CD4-positive, CD25-positive, alpha-beta regulatory T cell (primary cell): Measurements from ENCODE around the gene BACE2. TPM values are rescaled to one million over a fixed set of nuclear protein-coding genes. Genes with fewer than 3 reads are reported as not detected.

Experiments used
- ATAC-seq, 2 donors: fragments of 150-1000 bp; cut with Tn5 transposase; one replicate each; pipeline ENCODE4 v1.10.0; 2021; ENCODE audit warnings: low read depth in 2 of 2, moderate number of reproducible peaks in 2 of 2, moderate library complexity in 1 of 2
- DNase-seq, 3 donors: peaks; one replicate each; pipeline versions ENCODE4 v3.0.0 to v3.0.0-alpha.2; 2012 to 2022; ENCODE audit warnings: mixed read lengths in 1 of 3
- H3K27ac ChIP-seq: one replicate; pipeline ENCODE4 v1.7.0; 2013; ENCODE audit warnings: mild to moderate bottlenecking, low read length; ENCODE audit not compliant: insufficient read depth, poor library complexity, severe bottlenecking
- H3K27me3 ChIP-seq: one replicate; pipeline ENCODE4 v1.7.0; 2013; ENCODE audit warnings: low read length; ENCODE audit not compliant: control insufficient read depth, insufficient read depth
- H3K36me3 ChIP-seq: one replicate; pipeline ENCODE4 v1.7.0; 2013; ENCODE audit warnings: mild to moderate bottlenecking, low read length, moderate library complexity; ENCODE audit not compliant: control insufficient read depth, insufficient read depth
- H3K4me1 ChIP-seq: 2 replicates; pipeline ENCODE4 v1.7.0; 2013; ENCODE audit warnings: mild to moderate bottlenecking, low read length; ENCODE audit not compliant: insufficient read depth, control insufficient read depth, poor library complexity, severe bottlenecking
- H3K4me3 ChIP-seq: one replicate; pipeline ENCODE4 v1.7.0; 2013; ENCODE audit warnings: low read depth, mild to moderate bottlenecking, low read length, moderate library complexity
- H3K9me3 ChIP-seq, 2 experiments: 1 replicate in 1 of 2; 2 replicates in 1 of 2; pipeline ENCODE4 v1.7.0; 2013; ENCODE audit warnings: low read length in 2 of 2, mild to moderate bottlenecking in 1 of 2, moderate library complexity in 1 of 2; ENCODE audit not compliant: control insufficient read depth in 2 of 2
- H3K27ac Mint-ChIP-seq, 3 donors: one replicate each; pipeline ENCODE4 v1.8.0; 2020 to 2022; ENCODE audit warnings: mild to moderate bottlenecking in 3 of 3, mixed read lengths in 3 of 3, moderate library complexity in 2 of 3
- H3K27me3 Mint-ChIP-seq: one replicate; pipeline ENCODE4 v1.8.0; 2022; ENCODE audit warnings: mild to moderate bottlenecking, mixed read lengths
- H3K36me3 Mint-ChIP-seq: one replicate; pipeline ENCODE4 v1.8.0; 2020; ENCODE audit warnings: mixed read lengths
- H3K4me1 Mint-ChIP-seq, 4 donors: one replicate each; pipeline ENCODE4 v1.8.0; 2020 to 2022; ENCODE audit warnings: mixed read lengths in 4 of 4, mild to moderate bottlenecking in 1 of 4
- H3K4me3 Mint-ChIP-seq, 4 donors: one replicate each; pipeline ENCODE4 v1.8.0; 2020 to 2022; ENCODE audit warnings: mild to moderate bottlenecking in 4 of 4, mixed read lengths in 4 of 4, moderate library complexity in 3 of 4
- H3K9me3 Mint-ChIP-seq, 7 donors: one replicate each; pipeline ENCODE4 v1.8.0; 2020 to 2022; ENCODE audit warnings: mixed read lengths in 7 of 7, mild to moderate bottlenecking in 3 of 7, moderate library complexity in 2 of 7
- polyA plus RNA-seq, 4 donors: library from polyadenylated mRNA; unstranded; fragments of 300-500 nt; fragmentation: Illumina TruSeq; gene quantifications; one replicate each; pipeline ENCODE4 v1.2.3, GENCODE V29; 2021
- total RNA-seq: library from RNA; stranded (reverse); gene quantifications from one replicate; pipeline ENCODE4 v1.2.3, GENCODE V29; 2022

BACE2 gene
- total and polyA plus RNA-seq, 5 donors from 2014 or later = 0.70 to 2.5 (median 1.1) TPM

- Histone ChIP-seq H3K4me3 (no peak overlapping the region), H3K27me3 (no peaks in the 10 kb centered on the region), H3K9me3 (no peaks in the 10 kb centered on the region), H3K36me3 (no peaks in the 10 kb centered on the region), H3K4me1 (no peaks in the 10 kb centered on the region), H3K27ac (no peak overlapping the region)
- Mint-ChIP-seq H3K36me3 (no peaks in the 10 kb centered on the region), H3K4me3 (no peak overlapping the region), H3K9me3 (peaks cover 0 to 3% (median 0%) of the 10 kb centered on the region in 7 donors), H3K27ac (no peak overlapping the region), H3K4me1 (no peaks in the 10 kb centered on the region), H3K27me3 (no peaks in the 10 kb centered on the region)
- no peak for DNase-seq
- ATAC-seq = no peak
These were observed 51.7 kb downstream of the BACE2 start for GRCh38 chr21:41219498-41220207.

- Histone ChIP-seq H3K27ac (no peak overlapping the region), H3K36me3 (no peaks in the 10 kb centered on the region), H3K4me1 (no peaks in the 10 kb centered on the region), H3K27me3 (no peaks in the 10 kb centered on the region), H3K9me3 (no peaks in the 10 kb centered on the region), H3K4me3 (no peak overlapping the region)
- Mint-ChIP-seq H3K27me3 (no peaks in the 10 kb centered on the region), H3K36me3 (no peaks in the 10 kb centered on the region), H3K27ac (no peak overlapping the region), H3K4me1 (no peaks in the 10 kb centered on the region), H3K4me3 (no peak overlapping the region), H3K9me3 (peaks cover 0 to 3% (median 0%) of the 10 kb centered on the region in 7 donors)
- ATAC-seq (no peak), DNase-seq (no peak)
These were observed 52.3 kb downstream of the BACE2 start for GRCh38 chr21:41220208-41220733.

GRCh38 chr21:41222247-41223068, 54.5 kb downstream of the BACE2 start:
- H3K4me1 ChIP-seq = no peaks in the 10 kb centered on the region
- H3K36me3 ChIP-seq = no peaks in the 10 kb centered on the region
- no peak for ATAC-seq
- no peaks in the 10 kb centered on the region for H3K9me3 ChIP-seq
- Mint-ChIP-seq H3K27ac (no peak overlapping the region), H3K27me3 (no peaks in the 10 kb centered on the region), H3K36me3 (no peaks in the 10 kb centered on the region), H3K4me1 (no peaks in the 10 kb centered on the region), H3K4me3 (no peak overlapping the region), H3K9me3 (peaks cover 0 to 5% (median 0%) of the 10 kb centered on the region in 7 donors)
- H3K27ac ChIP-seq = no peak overlapping the region
- H3K27me3 ChIP-seq = no peaks in the 10 kb centered on the region
- no peak overlapping the region for H3K4me3 ChIP-seq
- no peak for DNase-seq

GRCh38 chr21:41226853-41227252, 58.9 kb downstream of the BACE2 start:
- H3K4me3 ChIP-seq = no peak overlapping the region
- Mint-ChIP-seq H3K27me3 (no peaks in the 10 kb centered on the region), H3K36me3 (no peaks in the 10 kb centered on the region), H3K4me3 (no peak overlapping the region), H3K9me3 (peaks cover 0 to 5% (median 0%) of the 10 kb centered on the region in 7 donors), H3K27ac (no peak overlapping the region), H3K4me1 (no peaks in the 10 kb centered on the region)
- ATAC-seq = no peak
- H3K9me3 ChIP-seq = no peaks in the 10 kb centered on the region
- H3K4me1 ChIP-seq = no peaks in the 10 kb centered on the region
- no peak for DNase-seq
- no peaks in the 10 kb centered on the region for H3K36me3 ChIP-seq
- H3K27ac ChIP-seq = no peak overlapping the region
- no peaks in the 10 kb centered on the region for H3K27me3 ChIP-seq

- no peaks in the 10 kb centered on the region for H3K9me3 ChIP-seq
- no peaks in the 10 kb centered on the region for H3K36me3 ChIP-seq
- Mint-ChIP-seq H3K9me3 (peaks cover 0 to 3% (median 0%) of the 10 kb centered on the region in 7 donors), H3K27ac (no peak overlapping the region), H3K27me3 (no peaks in the 10 kb centered on the region), H3K4me3 (no peak overlapping the region), H3K36me3 (no peaks in the 10 kb centered on the region), H3K4me1 (no peaks in the 10 kb centered on the region)
- H3K4me3 ChIP-seq = no peak overlapping the region
- no peak for DNase-seq
- no peak overlapping the region for H3K27ac ChIP-seq
- ATAC-seq = no peak
- no peaks in the 10 kb centered on the region for H3K27me3 ChIP-seq
- no peaks in the 10 kb centered on the region for H3K4me1 ChIP-seq
These were observed 59.5 kb downstream of the BACE2 start for GRCh38 chr21:41227357-41228005.

GRCh38 chr21:41228006-41228370, 60.0 kb downstream of the BACE2 start:
- Histone ChIP-seq H3K4me1 (no peaks in the 10 kb centered on the region), H3K4me3 (no peak overlapping the region)
- H3K27ac Mint-ChIP-seq = no peak overlapping the region

GRCh38 chr21:41228492-41228891, 60.5 kb downstream of the BACE2 start:
- Mint-ChIP-seq H3K27me3 (no peaks in the 10 kb centered on the region), H3K4me3 (no peak overlapping the region), H3K4me1 (no peaks in the 10 kb centered on the region), H3K36me3 (no peaks in the 10 kb centered on the region), H3K27ac (no peak overlapping the region), H3K9me3 (peaks cover 0 to 2% (median 0%) of the 10 kb centered on the region in 7 donors)
- no peaks in the 10 kb centered on the region for H3K27me3 ChIP-seq
- DNase-seq = no peak
- H3K4me1 ChIP-seq = no peaks in the 10 kb centered on the region
- no peaks in the 10 kb centered on the region for H3K36me3 ChIP-seq
- H3K27ac ChIP-seq = no peak overlapping the region
- no peak overlapping the region for H3K4me3 ChIP-seq
- ATAC-seq = no peak
- H3K9me3 ChIP-seq = no peaks in the 10 kb centered on the region

More at GRCh38 chr21:41228006-41228370, 60.0 kb downstream of the BACE2 start:
- H3K36me3 ChIP-seq = no peaks in the 10 kb centered on the region
- H3K36me3 Mint-ChIP-seq = no peaks in the 10 kb centered on the region
- H3K27ac ChIP-seq = no peak overlapping the region
- no peaks in the 10 kb centered on the region for H3K9me3 ChIP-seq
- no peaks in the 10 kb centered on the region for H3K4me1 Mint-ChIP-seq
- DNase-seq = no peak
- no peaks in the 10 kb centered on the region for H3K27me3 ChIP-seq
- no peak overlapping the region for H3K4me3 Mint-ChIP-seq
- ATAC-seq = no peak
- no peaks in the 10 kb centered on the region for H3K27me3 Mint-ChIP-seq
- H3K9me3 Mint-ChIP-seq = peaks cover 0 to 3% (median 0%) of the 10 kb centered on the region in 7 donors
